H1 (cell line): Measurements from ENCODE around the gene ZNF200. TPM values are rescaled to one million over a fixed set of nuclear protein-coding genes. Genes with fewer than 3 reads are reported as not detected.

Source experiments
- ASH2L ChIP-seq: fragments of 200-600, 300-600 bp; sonication (generic); IDR thresholded peaks from one replicate; pipeline ENCODE4 v1.7.1; 2017; ENCODE audit warnings: low read length
- CHD2 ChIP-seq: IDR thresholded peaks from 2 replicates; pipeline ENCODE4 v1.6.1; 2012; ENCODE audit warnings: low read length, improper control_type of control experiment
- CREB1 ChIP-seq: IDR thresholded peaks from 2 replicates; pipeline ENCODE4 v1.6.1; 2012; ENCODE audit warnings: inconsistent platforms
- CTCF ChIP-seq, 3 experiments: IDR thresholded peaks; 1 replicate in 2 of 3; 2 replicates in 1 of 3; pipeline versions ENCODE4 v1.5.1 to v1.6.1; 2011; ENCODE audit warnings: low read length in 3 of 3, mild to moderate bottlenecking in 3 of 3, inconsistent platforms in 2 of 3, low read depth in 1 of 3, moderate library complexity in 1 of 3; ENCODE audit not compliant: insufficient read depth in 1 of 3; ENCODE audit errors: control extremely low read depth in 1 of 3
- MAX ChIP-seq: IDR thresholded peaks from 2 replicates; pipeline ENCODE4 v1.6.1; 2012; ENCODE audit warnings: inconsistent platforms
- NRF1 ChIP-seq: IDR thresholded peaks from 2 replicates; pipeline ENCODE4 v1.6.1; 2011; ENCODE audit warnings: mild to moderate bottlenecking, low read depth, low read length, improper control_type of control experiment
- RAD21 ChIP-seq, 2 experiments: IDR thresholded peaks in 1 of 2; conservative IDR thresholded peaks in 1 of 2; 2 replicates each; pipeline ENCODE4 v1.6.1; 2011; ENCODE audit warnings: low read depth in 2 of 2, low read length in 2 of 2, improper control_type of control experiment in 1 of 2, inconsistent platforms in 1 of 2, mild to moderate bottlenecking in 1 of 2, moderate library complexity in 1 of 2
- RFX5 ChIP-seq: IDR thresholded peaks from 2 replicates; pipeline ENCODE4 v1.6.1; 2011; ENCODE audit warnings: low read depth, low read length, improper control_type of control experiment, borderline replicate concordance
- SP1 ChIP-seq: IDR thresholded peaks from 2 replicates; pipeline ENCODE4 v1.6.1; 2011; ENCODE audit warnings: low read depth, low read length
- SRF ChIP-seq: IDR thresholded peaks from 2 replicates; pipeline ENCODE4 v1.6.1; 2011; ENCODE audit warnings: mild to moderate bottlenecking, low read depth, low read length, moderate library complexity
- TAF1 ChIP-seq: IDR thresholded peaks from 2 replicates; pipeline ENCODE4 v1.6.1; 2011; ENCODE audit warnings: mild to moderate bottlenecking, low read depth, low read length
- TAF7 ChIP-seq: optimal IDR thresholded peaks from 2 replicates; pipeline ENCODE3; 2011; ENCODE audit warnings: low read depth, mild to moderate bottlenecking, inconsistent platforms, low read length, moderate library complexity, borderline replicate concordance
- polyA plus RNA-seq, 7 experiments: library from polyadenylated mRNA; depleted of rRNA in 3 of 7; stranded (reverse) in 5 of 7; unstranded in 2 of 7; fragments of >200 nt in 5 of 7; fragments of 200-250 nt in 2 of 7; gene quantifications; 1 replicate in 5 of 7; 2 replicates in 1 of 7; 4 replicates in 1 of 7; pipeline versions ENCODE4 v1.2.1 to v1.2.3, GENCODE V29; 2011 to 2013; ENCODE audit warnings: missing spikeins in 2 of 7, mixed read lengths in 2 of 7
- total RNA-seq: library from RNA; stranded (reverse); fragmentation: NEBNext Ultra II Directional; extraction: Animal tissue kit (Norgen Biotek cat#: 25700); gene quantifications from 2 replicates; pipeline ENCODE4 v1.2.1, GENCODE V29; 2021

The ZNF200 gene
- total and polyA plus RNA-seq, 2 of the 8 experiments (the other 6 are each of a cell fraction or from before 2014, with no cell fraction given), result 2.7 to 9.9 TPM

GRCh38 chr16:3264137-3265036 lies 29.4 kb upstream of the ZNF200 start (continued):
- TF ChIP-seq RAD21 (IDR thresholded peaks at IDR 0.05 in 1 of 2, conservative IDR thresholded peaks at IDR 0.05 in 1 of 2; ENCODE audit: low read depth in 2 of 2, low read length in 2 of 2) (peak; percentile 22 to 23; a peak in 2 of 4 replicates), NRF1 (peak; percentile 44), TAF7 (peak; percentile 31), CHD2 (peak; percentile 69), CREB1 (peak; percentile 38; the same call in 1 of the 2 replicates), TAF1 (0 out of 2 replicates have a peak, but pooled peaks have one; percentile 13), SP1 (peak; percentile 70), SRF (no peak), MAX (peak; percentile 90), CTCF (IDR thresholded peaks at IDR 0.05; ENCODE audit: control extremely low read depth in 1 of 3, insufficient read depth in 1 of 3, low read depth in 1 of 3, low read length in 3 of 3) (peak in 1 of 3 experiments; percentile 17; a peak in 1 of 4 replicates), RFX5 (no peak), ASH2L (no peak)
